ENCODE measurements around the gene MRGPRD.

MRGPRD gene

DNA sequence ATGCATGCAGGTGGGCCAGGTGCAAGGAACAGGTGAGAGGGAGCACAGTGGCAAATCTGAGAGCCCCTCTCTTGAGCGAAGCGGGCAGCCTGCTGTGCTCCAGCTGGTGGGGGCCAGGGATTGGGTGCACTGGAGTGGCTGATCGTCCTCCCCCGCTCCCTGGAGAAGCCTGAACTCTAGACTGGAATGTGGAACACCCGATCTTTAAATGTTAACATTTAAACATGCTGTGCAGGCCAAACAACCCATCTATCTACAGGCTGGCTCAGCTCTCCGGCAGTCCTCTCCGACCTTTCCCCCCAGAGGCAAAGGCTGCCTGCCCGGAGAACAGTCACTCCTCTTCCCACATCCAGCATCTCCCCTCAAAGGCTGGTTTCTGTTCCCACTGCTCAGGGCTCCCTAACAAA, 27.2 kb upstream of the MRGPRD start:
- H3K9me3 Mint-ChIP-seq = no peaks in the 10 kb centered on the region
- H3K27ac Mint-ChIP-seq = no peak overlapping the region
- TF ChIP-seq, protein P1, sequence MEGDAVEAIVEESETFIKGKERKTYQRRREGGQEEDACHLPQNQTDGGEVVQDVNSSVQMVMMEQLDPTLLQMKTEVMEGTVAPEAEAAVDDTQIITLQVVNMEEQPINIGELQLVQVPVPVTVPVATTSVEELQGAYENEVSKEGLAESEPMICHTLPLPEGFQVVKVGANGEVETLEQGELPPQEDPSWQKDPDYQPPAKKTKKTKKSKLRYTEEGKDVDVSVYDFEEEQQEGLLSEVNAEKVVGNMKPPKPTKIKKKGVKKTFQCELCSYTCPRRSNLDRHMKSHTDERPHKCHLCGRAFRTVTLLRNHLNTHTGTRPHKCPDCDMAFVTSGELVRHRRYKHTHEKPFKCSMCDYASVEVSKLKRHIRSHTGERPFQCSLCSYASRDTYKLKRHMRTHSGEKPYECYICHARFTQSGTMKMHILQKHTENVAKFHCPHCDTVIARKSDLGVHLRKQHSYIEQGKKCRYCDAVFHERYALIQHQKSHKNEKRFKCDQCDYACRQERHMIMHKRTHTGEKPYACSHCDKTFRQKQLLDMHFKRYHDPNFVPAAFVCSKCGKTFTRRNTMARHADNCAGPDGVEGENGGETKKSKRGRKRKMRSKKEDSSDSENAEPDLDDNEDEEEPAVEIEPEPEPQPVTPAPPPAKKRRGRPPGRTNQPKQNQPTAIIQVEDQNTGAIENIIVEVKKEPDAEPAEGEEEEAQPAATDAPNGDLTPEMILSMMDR (IDR thresholded peaks at IDR 0.05) = no peak
- no peak for DNase-seq
- peaks cover 19% of the 10 kb centered on the region for H3K27me3 Mint-ChIP-seq (ENCODE audit: low read depth, poor library complexity)
- peaks cover 56% of the 10 kb centered on the region for H3K4me1 Mint-ChIP-seq
- no peaks in the 10 kb centered on the region for H3K36me3 Mint-ChIP-seq (ENCODE audit: low read depth)
- H3K4me3 Mint-ChIP-seq = no peak overlapping the region

DNA sequence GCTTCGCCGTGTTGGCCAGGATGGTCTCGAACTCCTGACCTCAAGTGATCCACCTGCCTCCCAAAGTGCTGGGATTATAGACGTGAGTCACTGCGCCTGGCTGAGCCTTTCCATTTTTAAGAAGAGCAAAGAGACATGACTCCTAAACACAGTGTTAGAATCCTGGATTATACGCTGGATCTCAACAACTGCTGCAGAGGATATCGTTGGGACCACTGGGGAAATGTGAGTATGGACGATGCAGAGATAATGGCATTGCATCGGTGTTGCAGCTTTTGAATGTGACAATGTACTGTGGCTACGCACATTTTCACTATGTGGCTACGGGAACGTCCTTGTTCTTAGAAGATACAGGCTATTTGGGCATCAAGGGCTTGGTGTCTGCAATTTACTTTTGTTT, 26.0 kb upstream of the MRGPRD start:
- Mint-ChIP-seq H3K27me3 (ENCODE audit: low read depth, poor library complexity) (peaks cover 11% of the 10 kb centered on the region), H3K36me3 (ENCODE audit: low read depth) (no peaks in the 10 kb centered on the region), H3K4me1 (peaks cover 48% of the 10 kb centered on the region), H3K27ac (no peak overlapping the region), H3K4me3 (no peak overlapping the region), H3K9me3 (no peaks in the 10 kb centered on the region)
- no peak for DNase-seq
- TF ChIP-seq, protein P1 (IDR thresholded peaks at IDR 0.05) = no peak

DNA sequence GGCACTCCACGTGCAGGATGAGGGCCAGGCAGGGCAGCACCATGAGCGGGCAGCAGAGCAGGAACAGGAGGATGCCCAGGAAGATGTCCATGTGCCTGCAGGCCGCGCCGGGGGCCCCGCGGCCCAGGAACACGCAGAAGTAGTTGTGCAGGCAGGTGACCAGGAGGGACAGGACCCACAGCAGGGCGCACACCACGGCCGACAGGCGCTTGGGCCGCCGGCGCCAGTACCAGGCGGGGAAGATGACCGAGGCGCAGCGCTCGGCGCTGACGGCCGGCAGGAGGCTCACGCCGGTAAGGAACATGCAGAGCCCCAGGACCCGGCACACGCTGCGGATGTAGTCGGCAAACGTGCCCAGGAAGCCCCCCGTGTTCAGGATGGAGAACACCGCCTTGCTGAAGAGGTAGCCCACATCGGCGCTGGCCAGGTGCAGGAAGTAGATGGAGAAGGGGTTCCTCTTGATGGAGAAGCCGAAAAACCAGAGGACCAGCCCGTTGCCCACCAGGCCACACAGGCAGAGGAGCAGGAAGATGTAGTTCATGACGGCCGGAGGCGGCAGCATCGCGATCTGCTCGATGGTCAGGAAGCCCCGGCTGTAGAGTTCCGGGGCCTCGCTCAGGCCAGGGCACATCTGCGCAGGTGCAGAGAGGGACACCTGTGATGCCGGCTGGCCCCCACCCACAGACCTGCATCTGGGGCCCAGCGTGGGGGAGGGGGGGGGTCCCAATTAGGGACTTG, 25.0 kb upstream of the MRGPRD start:
- TF ChIP-seq, protein P1 (IDR thresholded peaks at IDR 0.05) = no peak
- Mint-ChIP-seq H3K27ac (no peak overlapping the region), H3K27me3 (ENCODE audit: low read depth, poor library complexity) (peaks cover 13% of the 10 kb centered on the region), H3K4me1 (peaks cover 49% of the 10 kb centered on the region), H3K4me3 (no peak overlapping the region), H3K9me3 (no peaks in the 10 kb centered on the region), H3K36me3 (ENCODE audit: low read depth) (no peaks in the 10 kb centered on the region)
- no peak for DNase-seq

DNA sequence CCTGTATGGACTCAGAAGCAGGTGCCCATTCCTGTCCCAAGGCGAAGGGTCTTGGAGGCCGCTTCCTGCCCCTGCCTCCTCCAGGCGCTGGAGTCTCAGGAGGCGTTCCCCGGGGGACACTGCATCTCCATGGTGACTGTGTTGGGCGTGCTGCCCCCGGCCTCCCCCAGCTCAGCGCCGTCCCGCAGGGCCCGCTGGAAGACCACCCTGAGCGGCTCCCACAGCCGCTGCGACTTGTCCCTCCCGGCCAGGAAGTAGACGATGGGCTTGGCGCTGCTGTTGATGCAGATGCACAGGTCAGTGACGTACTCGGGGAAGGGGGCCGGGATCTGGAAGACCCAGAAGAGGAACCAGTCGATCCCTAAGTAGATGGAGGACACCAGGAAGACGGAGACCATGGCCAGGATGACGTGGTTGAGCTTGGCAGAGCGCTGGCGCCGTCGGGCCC, 24.4 kb upstream of the MRGPRD start:
- Mint-ChIP-seq H3K4me3 (no peak overlapping the region), H3K27ac (no peak overlapping the region), H3K36me3 (ENCODE audit: low read depth) (no peaks in the 10 kb centered on the region), H3K9me3 (no peaks in the 10 kb centered on the region), H3K4me1 (peaks cover 52% of the 10 kb centered on the region), H3K27me3 (ENCODE audit: low read depth, poor library complexity) (peaks cover 13% of the 10 kb centered on the region)
- DNase-seq = no peak
- TF ChIP-seq, protein P1 (IDR thresholded peaks at IDR 0.05) = no peak

DNA sequence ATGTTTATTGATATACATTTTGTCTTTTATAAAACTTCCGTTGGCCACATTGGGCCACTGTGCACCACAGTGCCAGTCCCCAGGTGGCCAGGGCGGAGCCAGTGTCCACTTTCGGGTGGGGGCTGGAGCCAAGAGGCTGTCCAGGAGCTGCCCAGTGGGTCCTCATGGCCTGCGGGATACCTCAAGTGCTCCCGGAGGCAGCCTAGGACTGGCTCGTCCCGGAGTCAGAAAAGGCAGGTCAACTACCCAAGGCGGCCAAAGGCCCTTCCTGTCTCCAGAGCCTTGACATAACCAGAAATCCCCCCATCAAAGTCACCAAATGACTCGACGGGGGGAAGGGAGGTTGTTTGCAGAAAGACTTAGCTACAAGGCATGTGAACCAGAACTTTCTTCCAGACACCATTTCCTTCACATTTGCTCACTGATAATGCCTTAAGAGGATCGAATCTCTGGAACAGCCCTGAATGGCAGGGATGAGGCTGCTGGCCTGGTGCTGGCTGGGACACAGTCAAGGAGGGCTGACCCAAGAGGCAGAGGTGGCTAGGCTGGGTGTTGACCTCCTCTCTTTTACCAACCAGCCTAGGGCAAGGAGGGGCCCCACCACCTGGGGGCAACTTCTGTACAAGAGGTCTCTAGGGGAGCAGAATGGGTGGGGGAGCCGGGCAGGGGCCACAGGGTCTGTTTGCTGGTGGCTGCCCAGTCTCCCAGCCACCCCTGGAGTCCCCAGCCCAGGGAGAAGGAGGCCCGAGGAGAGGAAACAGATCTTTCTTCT, 23.8 kb upstream of the MRGPRD start:
- H3K4me1 Mint-ChIP-seq = peaks cover 48% of the 10 kb centered on the region
- H3K27ac Mint-ChIP-seq = no peak overlapping the region
- DNase-seq = no peak

More for the DNA sequence above, 23.8 kb upstream of the MRGPRD start:
- peaks cover 10% of the 10 kb centered on the region for H3K27me3 Mint-ChIP-seq (ENCODE audit: low read depth, poor library complexity)
- H3K9me3 Mint-ChIP-seq = no peaks in the 10 kb centered on the region
- TF ChIP-seq, protein P1 (IDR thresholded peaks at IDR 0.05) = no peak
- no peaks in the 10 kb centered on the region for H3K36me3 Mint-ChIP-seq (ENCODE audit: low read depth)
- H3K4me3 Mint-ChIP-seq = no peak overlapping the region

All from nephron progenitor cell (in vitro differentiated cells).